HEK293 (cell line): ENCODE measurements around the gene PHKG2.

Experiments
- CTCF ChIP-seq: fragments of 450-650 bp; formaldehyde crosslinking; IDR thresholded peaks from 2 replicates; pipeline ENCODE4 v1.5.1; 2016; ENCODE audit warnings: missing biosample characterization, missing genetic modification characterization
- REST ChIP-seq: fragments of 450-650 bp; formaldehyde crosslinking; IDR thresholded peaks from 2 replicates; pipeline ENCODE4 v1.5.1; 2016; ENCODE audit warnings: missing biosample characterization, missing genetic modification characterization
- YY2 ChIP-seq: fragments of 450-650 bp; formaldehyde crosslinking; IDR thresholded peaks from 2 replicates; pipeline ENCODE4 v1.5.1; 2016; ENCODE audit warnings: missing biosample characterization, missing genetic modification characterization
- ZNF223 ChIP-seq: fragments of 450-650 bp; formaldehyde crosslinking; IDR thresholded peaks from 2 replicates; pipeline ENCODE4 v1.5.1; 2016; ENCODE audit warnings: missing biosample characterization, missing genetic modification characterization
- ZNF311 ChIP-seq: fragments of 450-650 bp; formaldehyde crosslinking; IDR thresholded peaks from 2 replicates; pipeline ENCODE4 v1.5.1; 2017; ENCODE audit warnings: missing biosample characterization, missing genetic modification characterization, borderline replicate concordance
- ZNF335 ChIP-seq: fragments of 450-650 bp; formaldehyde crosslinking; conservative IDR thresholded peaks from 2 replicates; pipeline ENCODE4 v1.5.1; 2016; ENCODE audit warnings: missing biosample characterization, missing genetic modification characterization
- ZNF37A ChIP-seq: fragments of 450-650 bp; IDR thresholded peaks from 2 replicates; pipeline ENCODE4 v1.5.1; 2018; ENCODE audit warnings: missing biosample characterization, missing genetic modification characterization
- ZNF510 ChIP-seq: fragments of 450-650 bp; formaldehyde crosslinking; IDR thresholded peaks from 2 replicates; pipeline ENCODE4 v1.5.1; 2018; ENCODE audit warnings: mild to moderate bottlenecking, missing genetic modification characterization, missing biosample characterization; ENCODE audit not compliant: insufficient replicate concordance
- ZNF585B ChIP-seq: fragments of 450-650 bp; formaldehyde crosslinking; IDR thresholded peaks from 2 replicates; pipeline ENCODE4 v1.5.1; 2016; ENCODE audit warnings: missing biosample characterization, missing genetic modification characterization
- ZNF792 ChIP-seq: fragments of 450-650 bp; formaldehyde crosslinking; IDR thresholded peaks from 2 replicates; pipeline ENCODE4 v1.5.1; 2016; ENCODE audit warnings: missing biosample characterization, missing genetic modification characterization

GRCh38 chr16:30747799-30748633 is at the start of gene PHKG2:
- TF ChIP-seq YY2 (no peak), CTCF (tag by site-specific recombination) (peak; percentile 10; the same call in 1 of the 2 replicates), ZNF335 (tag by site-specific recombination) (peak; percentile 95), ZNF311 (no peak), ZNF223 (no peak), ZNF585B (no peak), ZNF792 (tag by site-specific recombination) (peak; percentile 74; the same call in 1 of the 2 replicates), ZNF510 (tag by site-specific recombination) (no peak), REST (tag by site-specific recombination) (no peak), ZNF37A (tag by site-specific recombination) (no peak)
